Dorsolateral prefrontal cortex (tissue), 118 donors: ENCODE measurements around the gene IL13RA1. TPM values are rescaled to one million over a fixed set of nuclear protein-coding genes. Genes with fewer than 3 reads are reported as not detected.

Experiments used
- total RNA-seq, 120 experiments: library from RNA; stranded (reverse); gene quantifications; one replicate each; pipeline versions ENCODE4 v1.2.3 to v1.2.4, GENCODE V29; 2022

IL13RA1 gene
- total RNA-seq, 120 experiments from 2014 or later, result 7.2 to 35.0 (median 16.5) TPM

Other genes starting within 250 kb of the IL13RA1 start
- gene DOCK11, start 231.8 kb upstream of the IL13RA1 start, total RNA-seq, result 10 to 100 TPM in 11 of 120 experiments, 1 to 10 TPM in 109; 3.3 to 16.6 (median 7.7) TPM
- 10 to 100 TPM in 114 of 120 experiments, 1 to 10 TPM in 6; 6.2 to 64.5 (median 24.5) TPM for gene ZCCHC12, start 96.2 kb downstream of the IL13RA1 start, total RNA-seq
- gene LONRF3, start 247.0 kb downstream of the IL13RA1 start, total RNA-seq, result 10 to 100 TPM in 20 of 120 experiments, 1 to 10 TPM in 100; 2.8 to 18.1 (median 6.8) TPM